IMR-90 (cell line): ENCODE results near the gene WWP2. TPM values are rescaled to one million over a fixed set of nuclear protein-coding genes. Genes with fewer than 3 reads are reported as not detected.

Experiments
- ATAC-seq: fragments of 200-7000 bp; cut with Tn5 transposase; 2 replicates; pipeline ENCODE4 v1.9.1; 2020; ENCODE audit warnings: low read depth, mild to moderate bottlenecking, moderate library complexity
- BruUV-seq: library from RNA; stranded (reverse); fragments of 400-500 nt; replicated peaks from 2 replicates; lab custom pipeline; 2021; lab: Mats Ljungman, UMichigan
- CTCF ChIA-PET: fragments of 300-600 bp; formaldehyde crosslinking; extraction: SDS; loops from one replicate; lab custom pipeline; 2021; ENCODE audit warnings: antibody characterized with exemption; lab: Yijun Ruan, JAX
- POLR2A ChIA-PET: fragments of 300-600 bp; sonication (Branson Sonifier 250); formaldehyde crosslinking; loops from one replicate; lab custom pipeline; 2022; ENCODE audit warnings: antibody characterized with exemption; ENCODE audit not compliant: unreplicated experiment; lab: Charles Lee
- DNase-seq: peaks from one replicate; pipeline ENCODE4 v3.0.0; 2013
- H2AFZ ChIP-seq: replicated peaks from 2 replicates; pipeline ENCODE3; 2013; ENCODE audit warnings: low read length, mild to moderate bottlenecking; ENCODE audit not compliant: poor library complexity
- H2AK5ac ChIP-seq: 2 replicates; pipeline ENCODE4 v1.6.1; 2013; ENCODE audit warnings: low read depth, low read length, inconsistent platforms
- H2AK9ac ChIP-seq: replicated peaks from 2 replicates; pipeline ENCODE3; 2013; ENCODE audit warnings: mild to moderate bottlenecking, low read depth, low read length, moderate library complexity; ENCODE audit not compliant: poor library complexity
- H2BK120ac ChIP-seq: 2 replicates; pipeline ENCODE4 v1.6.1; 2013; ENCODE audit warnings: low read depth, low read length, inconsistent platforms
- H2BK15ac ChIP-seq: 3 replicates; pipeline ENCODE4 v1.6.1; 2013; ENCODE audit warnings: low read depth, low read length, inconsistent platforms
- H2BK20ac ChIP-seq: 2 replicates; pipeline ENCODE4 v1.6.1; 2013; ENCODE audit warnings: low read depth, mild to moderate bottlenecking, inconsistent platforms, low read length, moderate library complexity
- H2BK5ac ChIP-seq: 2 replicates; pipeline ENCODE4 v1.6.1; 2013; ENCODE audit warnings: mild to moderate bottlenecking, low read depth, low read length, inconsistent platforms; ENCODE audit not compliant: poor library complexity, severe bottlenecking
- H3K14ac ChIP-seq: replicated peaks from 2 replicates; pipeline ENCODE4 v1.6.1; 2013; ENCODE audit warnings: low read depth, low read length, inconsistent platforms
- H3K18ac ChIP-seq: 2 replicates; pipeline ENCODE4 v1.6.1; 2013; ENCODE audit warnings: low read depth, low read length, control low read depth
- H3K23ac ChIP-seq: 2 replicates; pipeline ENCODE4 v1.6.1; 2013; ENCODE audit warnings: low read depth, low read length, inconsistent platforms
- H3K27ac ChIP-seq: 2 replicates; pipeline ENCODE4 v1.5.1; 2013; ENCODE audit warnings: mild to moderate bottlenecking, control low read depth, low read length; ENCODE audit not compliant: insufficient read depth
- H3K27me3 ChIP-seq: 2 replicates; pipeline ENCODE4 v1.6.1; 2013; ENCODE audit warnings: low read length; ENCODE audit not compliant: control insufficient read depth, insufficient read depth
- H3K36me3 ChIP-seq: 2 replicates; pipeline ENCODE4 v1.6.1; 2013; ENCODE audit warnings: low read length, mixed read lengths; ENCODE audit not compliant: control insufficient read depth, insufficient read depth
- H3K4ac ChIP-seq: 2 replicates; pipeline ENCODE4 v1.6.1; 2013; ENCODE audit warnings: low read depth, low read length, inconsistent platforms
- H3K4me1 ChIP-seq: 2 replicates; pipeline ENCODE4 v1.6.1; 2013; ENCODE audit warnings: low read length, mixed read lengths; ENCODE audit not compliant: control insufficient read depth, insufficient read depth
- H3K4me2 ChIP-seq: 2 replicates; pipeline ENCODE4 v1.6.1; 2013; ENCODE audit warnings: low read depth, mild to moderate bottlenecking, control low read depth, low read length, moderate library complexity
- H3K4me3 ChIP-seq: 2 replicates; pipeline ENCODE4 v1.5.1; 2013; ENCODE audit warnings: low read depth, mild to moderate bottlenecking, control low read depth, low read length, moderate library complexity; ENCODE audit not compliant: insufficient read depth
- H3K56ac ChIP-seq: 2 replicates; pipeline ENCODE4 v1.6.1; 2013; ENCODE audit warnings: low read length, inconsistent platforms; ENCODE audit not compliant: insufficient read depth; ENCODE audit errors: extremely low read depth
- H3K79me1 ChIP-seq, 2 experiments: 2 replicates each; pipeline ENCODE4 v1.6.1; 2013; ENCODE audit warnings: low read length in 2 of 2, inconsistent platforms in 1 of 2, low read depth in 1 of 2
- H3K9ac ChIP-seq: 2 replicates; pipeline ENCODE4 v1.6.1; 2013; ENCODE audit warnings: low read depth, low read length, control low read depth
- H3K9me1 ChIP-seq: 2 replicates; pipeline ENCODE4 v1.6.1; 2013; ENCODE audit warnings: low read length, inconsistent platforms; ENCODE audit not compliant: insufficient read depth
- H3K9me3 ChIP-seq: 2 replicates; pipeline ENCODE4 v1.6.1; 2013; ENCODE audit warnings: low read length; ENCODE audit not compliant: control insufficient read depth, insufficient read depth
- H4K20me1 ChIP-seq: 2 replicates; pipeline ENCODE4 v1.6.1; 2013; ENCODE audit warnings: low read length, inconsistent platforms; ENCODE audit not compliant: insufficient read depth
- H4K5ac ChIP-seq: 2 replicates; pipeline ENCODE4 v1.6.1; 2013; ENCODE audit warnings: mild to moderate bottlenecking, low read depth, low read length, control low read depth
- H4K8ac ChIP-seq, 2 experiments: 2 replicates each; pipeline ENCODE4 v1.6.1; 2013; ENCODE audit warnings: low read depth in 2 of 2, low read length in 2 of 2, control low read depth in 1 of 2, inconsistent platforms in 1 of 2
- H4K91ac ChIP-seq: 2 replicates; pipeline ENCODE4 v1.6.1; 2013; ENCODE audit warnings: low read depth, low read length, inconsistent platforms; ENCODE audit not compliant: insufficient read depth
- BHLHE40 ChIP-seq: fragments of 150-350 bp; IDR thresholded peaks from 2 replicates; pipeline ENCODE4 v1.6.1; 2016; ENCODE audit warnings: mild to moderate bottlenecking, low read depth, low read length
- CHD1 ChIP-seq: IDR thresholded peaks from 2 replicates; pipeline ENCODE4 v1.6.1; 2012; ENCODE audit warnings: low read depth, low read length, improper control_type of control experiment
- FOS ChIP-seq: fragments of 150-350 bp; IDR thresholded peaks from 2 replicates; pipeline ENCODE4 v1.6.1; 2016; ENCODE audit warnings: low read depth, low read length
- MAFK ChIP-seq: IDR thresholded peaks from 2 replicates; pipeline ENCODE4 v1.6.1; 2012; ENCODE audit warnings: low read depth, low read length, improper control_type of control experiment
- POLR2A ChIP-seq: IDR thresholded peaks from 2 replicates; pipeline ENCODE4 v1.6.1; 2012; ENCODE audit warnings: mild to moderate bottlenecking, low read depth, low read length
- RAD21 ChIP-seq: IDR thresholded peaks from 2 replicates; pipeline ENCODE4 v1.6.1; 2012; ENCODE audit warnings: low read length, improper control_type of control experiment
- SMC3 ChIP-seq: fragments of 150-350 bp; IDR thresholded peaks from 2 replicates; pipeline ENCODE4 v1.6.1; 2016; ENCODE audit warnings: low read depth, mild to moderate bottlenecking, antibody characterized with exemption, low read length, moderate library complexity
- WGBS, 2 experiments: methylation state at CpG; one replicate each; pipeline versions ENCODE4 v1.1.5 to v1.1.7; 2013; ENCODE audit warnings: missing lambda C conversion rate in 2 of 2; ENCODE audit not compliant: insufficient read length in 1 of 2; ENCODE audit errors: extremely low coverage in 2 of 2; 5-methylcytosine and 5-hydroxymethylcytosine counted together
- dilution Hi-C: fragments of 300-500 bp; cut with HindIII; formaldehyde crosslinking; loops from one replicate; pipeline ENCODE4 v1.14.3; 2018; ENCODE audit warnings: low sequenced_read_pairs; ENCODE audit not compliant: unreplicated experiment
- in situ Hi-C: fragments of 300-500 bp; cut with MboI; formaldehyde crosslinking; loops from 3 replicates; pipeline ENCODE4 v1.14.3; 2019; ENCODE audit warnings: low sequenced_read_pairs, inconsistent platforms, mixed read lengths
- intact Hi-C: fragments of 100-400 bp; cut with micrococcal nuclease; formaldehyde crosslinking; loops from 2 replicates; pipeline ENCODE4 v1.10.0; 2022
- polyA plus RNA-seq, 3 experiments: library from polyadenylated mRNA; depleted of rRNA; stranded (reverse); fragments of >200 nt; gene quantifications; 2 replicates each; pipeline ENCODE4 v1.2.3, GENCODE V29; 2012; ENCODE audit warnings: low replicate concordance in 1 of 3
- total RNA-seq: library from RNA; depleted of rRNA; stranded (reverse); fragments of >200 nt; gene quantifications from 2 replicates; pipeline ENCODE4 v1.2.3, GENCODE V29; 2012

The WWP2 gene
- total and polyA plus RNA-seq, 2 of the 4 experiments (the other 2 are of a cell fraction) = 12.7 to 13.7 TPM

DNA sequence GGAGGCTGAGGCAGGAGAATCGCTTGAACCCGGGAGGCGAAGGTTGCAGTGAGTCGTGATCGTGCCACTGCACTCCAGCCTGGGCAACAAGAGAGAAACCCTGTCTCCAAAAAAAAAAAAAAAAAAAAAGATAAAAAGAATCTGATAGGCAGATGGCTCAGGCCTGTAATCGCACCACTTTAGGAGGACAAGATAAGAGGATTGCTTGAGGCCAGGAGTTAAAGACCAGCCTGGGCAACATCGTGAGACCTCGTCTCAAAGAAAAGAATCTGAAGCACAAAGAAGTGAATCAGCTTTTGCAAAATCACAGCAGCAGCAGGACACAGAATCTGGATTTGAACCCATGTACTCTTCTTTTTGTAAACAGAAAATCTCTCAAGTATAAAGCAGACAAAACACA, 15.0 kb upstream of the WWP2 start:
- no peak overlapping the region for H2AK5ac ChIP-seq
- H4K8ac ChIP-seq = no peak overlapping the region
- H3K56ac ChIP-seq = no peak overlapping the region
- H3K36me3 ChIP-seq = peaks cover 68% of the 10 kb centered on the region
- DNase-seq (no peak), ATAC-seq (no peak)
- peaks cover 38 to 59% of the 10 kb centered on the region in 2 experiments for H3K79me1 ChIP-seq
- H3K14ac ChIP-seq = no peak overlapping the region
- no peak overlapping the region for H2AK9ac ChIP-seq
- no peak overlapping the region for H3K4ac ChIP-seq
- BruUV-seq = no TSS peak
- H2BK120ac ChIP-seq = no peak overlapping the region
- H4K5ac ChIP-seq = no peak overlapping the region
- no peak overlapping the region for H3K18ac ChIP-seq
- in situ Hi-C loops (no loop called here), dilution Hi-C loops (no loop called here), intact Hi-C loops (no loop called here)
- H2BK5ac ChIP-seq = no peak overlapping the region
- no peak overlapping the region for H3K9ac ChIP-seq
- 93% methylated on average over 3 of the region's 8 CpGs; no CpG with 5 or more reads in 1 of the 2 experiments for WGBS, 2 experiments
- H3K23ac ChIP-seq = no peak overlapping the region
- no peak overlapping the region for H3K4me3 ChIP-seq
- no peak overlapping the region for H2AFZ ChIP-seq
- no peaks in the 10 kb centered on the region for H3K4me1 ChIP-seq
- H2BK20ac ChIP-seq = no peak overlapping the region
- H4K20me1 ChIP-seq = peaks cover 6% of the 10 kb centered on the region; the same call in 1 of the 2 replicates
- H3K4me2 ChIP-seq = no peak overlapping the region
- ChIA-PET POLR2A (no interaction called here), CTCF (interaction anchor here (0.7 kb wide), 1 partner anchor 149 kb away, joined by 4 read pairs; no protein-coding TSS in a partner anchor)
- H3K27ac ChIP-seq = no peak overlapping the region
- H3K9me1 ChIP-seq = 0 out of 2 replicates have a peak, but pooled peaks cover 5% of the 10 kb centered on the region
- no peak overlapping the region for H2BK15ac ChIP-seq
- no peak overlapping the region for H4K91ac ChIP-seq
- no peak for TF ChIP-seq BHLHE40
- TF ChIP-seq FOS = no peak
- TF ChIP-seq CHD1 = no peak
- TF ChIP-seq MAFK = no peak
- TF ChIP-seq SMC3 = no peak
- TF ChIP-seq POLR2A = no peak
- TF ChIP-seq RAD21 = no peak
- no peaks in the 10 kb centered on the region for H3K9me3 ChIP-seq
- H3K27me3 ChIP-seq = no peaks in the 10 kb centered on the region
